ENCODE data around the gene PRKAR1B.

Gene PRKAR1B

DNA sequence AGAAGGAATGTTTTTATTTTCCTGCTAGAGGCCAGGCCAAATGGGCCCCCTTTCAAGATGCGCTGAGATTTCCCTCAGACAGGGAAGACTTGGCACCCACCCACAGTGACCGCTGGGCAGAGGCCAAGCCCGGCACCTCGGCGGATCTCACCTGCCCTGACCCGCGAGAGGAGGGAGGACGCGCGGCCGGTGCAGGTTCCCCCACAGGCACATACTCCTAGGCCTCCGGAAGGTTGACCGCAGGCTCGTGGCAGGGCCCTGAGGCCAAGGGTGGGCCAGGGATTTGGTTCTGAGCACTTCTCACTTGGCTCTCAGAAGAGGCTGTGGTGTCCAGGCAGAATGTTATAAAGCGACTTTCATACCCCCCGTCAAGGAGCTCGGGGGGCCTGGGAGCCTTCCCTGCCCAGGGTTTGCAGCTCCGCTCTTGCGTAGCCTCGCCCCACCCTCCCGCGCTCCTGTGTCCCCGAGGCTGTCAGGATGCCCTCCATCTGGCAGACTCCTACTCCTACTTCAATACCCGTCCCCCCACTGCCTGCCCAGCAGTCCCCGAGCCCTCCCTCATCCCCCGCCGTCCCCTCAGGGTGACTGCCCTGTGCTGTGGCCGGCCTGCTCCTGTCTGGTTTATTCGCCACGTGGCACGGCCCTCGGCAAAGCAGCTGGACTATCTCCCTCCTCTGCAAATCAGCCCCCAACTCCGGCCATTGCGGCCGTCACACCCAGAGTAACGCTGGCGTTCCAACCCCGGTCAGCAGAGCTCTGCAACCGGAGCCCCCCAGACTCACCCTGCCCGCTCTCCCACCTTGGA, 156.9 kb downstream of the PRKAR1B start:
- no peak for DNase-seq (ENCODE audit: low read depth)

DNA sequence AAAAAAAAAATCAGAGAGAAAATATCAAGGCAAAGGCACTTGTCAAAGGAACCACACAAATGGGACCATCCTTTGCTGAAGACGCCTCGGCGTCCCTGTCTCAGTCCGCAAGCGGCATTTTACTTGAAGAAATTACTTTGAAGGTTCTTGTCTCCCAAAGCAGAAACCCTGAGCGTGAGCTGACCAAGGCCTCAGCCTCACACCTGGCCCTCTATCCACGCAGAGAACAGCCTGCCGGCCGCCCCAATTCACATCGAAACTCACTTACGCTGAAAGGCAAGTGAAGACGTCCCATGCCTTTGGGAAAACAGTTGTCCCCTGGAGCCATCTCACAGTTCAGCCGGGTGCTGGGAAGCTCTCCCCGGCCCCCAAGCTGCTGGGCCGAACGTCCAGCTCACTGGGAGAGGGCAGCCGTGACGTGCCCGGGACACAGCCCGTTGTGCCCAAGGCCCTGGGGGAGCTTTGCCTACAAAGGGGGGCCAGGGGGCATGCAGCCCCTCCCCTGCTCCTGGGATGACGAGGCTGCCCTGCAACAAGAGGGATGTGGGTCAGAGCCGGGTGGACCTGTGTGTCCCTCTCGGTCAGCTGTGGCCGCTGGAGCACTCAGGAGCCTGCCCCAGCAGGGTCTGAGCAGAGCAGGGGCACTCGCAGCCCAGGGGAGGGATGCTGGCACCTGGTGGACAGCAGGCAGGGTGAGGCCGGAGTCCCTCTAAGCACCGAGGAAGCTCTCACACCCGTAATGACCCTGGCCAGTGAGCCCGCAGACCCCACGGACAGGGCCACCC, 157.8 kb downstream of the PRKAR1B start:
- DNase-seq (ENCODE audit: low read depth): no peak

DNA sequence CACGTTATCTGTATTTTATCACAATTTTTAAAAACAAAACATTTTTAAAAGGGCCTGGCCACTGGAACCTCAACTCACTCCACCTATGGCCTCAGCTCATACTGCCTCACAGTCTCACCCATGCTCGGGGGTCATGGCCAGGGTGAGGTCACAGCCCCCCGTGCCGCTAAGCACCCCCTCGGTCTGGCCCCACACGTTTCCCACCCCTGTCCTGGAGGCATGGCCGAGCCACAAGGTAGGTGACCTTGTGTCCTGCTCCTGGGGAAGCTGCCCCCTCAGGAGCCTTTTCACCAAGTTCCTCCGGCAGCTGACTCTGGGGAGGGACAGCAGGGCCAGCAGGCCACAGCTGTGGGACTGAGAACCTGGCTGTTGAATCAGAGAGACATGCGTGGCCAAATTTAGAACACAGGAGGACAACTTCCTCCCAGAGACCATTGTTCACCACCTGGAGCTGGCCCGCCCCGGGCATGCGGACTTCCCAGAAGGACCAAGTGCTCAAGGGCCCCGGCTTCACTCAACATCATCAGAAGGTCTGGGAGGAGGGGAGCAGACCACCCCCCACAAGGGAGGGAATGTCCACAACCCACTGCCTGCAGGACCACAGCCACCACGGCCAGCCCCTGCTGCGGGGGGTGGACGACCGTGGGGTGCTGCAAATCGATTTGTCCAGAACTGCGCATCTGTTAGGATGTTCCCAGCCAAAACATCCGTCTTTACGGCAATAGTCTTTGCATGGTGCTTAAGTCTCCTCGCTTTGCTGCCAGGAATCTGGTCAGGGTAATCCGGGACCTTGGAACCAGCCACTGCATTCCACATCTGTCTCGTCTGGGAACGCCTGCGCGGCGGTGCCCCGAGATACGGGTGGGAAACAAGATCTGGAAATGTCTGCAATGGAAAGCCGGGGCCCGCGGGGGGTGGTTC, 158.8 kb downstream of the PRKAR1B start:
- DNase-seq (ENCODE audit: low read depth): no peak

DNA sequence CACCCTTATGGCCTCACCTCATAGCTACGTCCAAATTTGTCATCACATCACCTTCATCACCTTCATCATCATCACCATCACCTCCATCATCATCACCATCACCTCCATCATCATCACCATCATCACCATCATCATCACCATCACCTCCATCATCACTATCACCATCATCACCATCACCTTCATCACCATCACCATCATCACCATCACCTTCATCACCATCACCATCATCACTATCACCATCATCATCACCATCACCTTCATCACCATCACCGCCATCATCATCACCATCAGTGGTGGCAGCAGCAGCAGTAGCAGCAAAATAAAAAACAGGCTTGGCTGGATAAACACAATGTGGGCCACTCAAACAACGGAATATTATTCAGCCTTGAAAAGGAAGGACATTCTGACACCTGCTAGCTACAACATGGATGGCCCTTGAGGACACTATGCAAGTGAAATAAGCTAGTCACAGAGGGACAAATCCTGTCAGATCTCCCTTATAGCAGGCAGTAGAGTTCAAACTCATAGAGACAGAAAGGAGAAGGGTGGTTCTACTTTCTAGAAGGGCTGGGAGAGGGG, 159.7 kb downstream of the PRKAR1B start:
- DNase-seq (ENCODE audit: low read depth): no peak

DNA sequence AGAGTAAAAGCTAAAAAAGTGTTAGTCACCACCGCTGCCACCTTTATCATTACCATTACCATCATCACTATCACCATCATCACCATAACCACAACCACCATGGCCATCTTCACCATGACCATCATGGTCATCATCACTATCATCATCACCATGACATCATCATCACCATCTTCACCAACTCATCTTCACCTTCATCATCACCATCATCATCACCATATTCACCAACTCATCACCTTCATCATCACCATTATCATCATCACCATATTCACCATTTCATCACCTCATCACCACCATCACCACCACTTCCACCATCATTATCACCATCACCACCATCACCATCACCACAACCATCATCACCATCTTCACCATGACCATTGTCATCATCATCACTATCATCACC, 161.0 kb downstream of the PRKAR1B start:
- no peak for DNase-seq (ENCODE audit: low read depth)

DNA sequence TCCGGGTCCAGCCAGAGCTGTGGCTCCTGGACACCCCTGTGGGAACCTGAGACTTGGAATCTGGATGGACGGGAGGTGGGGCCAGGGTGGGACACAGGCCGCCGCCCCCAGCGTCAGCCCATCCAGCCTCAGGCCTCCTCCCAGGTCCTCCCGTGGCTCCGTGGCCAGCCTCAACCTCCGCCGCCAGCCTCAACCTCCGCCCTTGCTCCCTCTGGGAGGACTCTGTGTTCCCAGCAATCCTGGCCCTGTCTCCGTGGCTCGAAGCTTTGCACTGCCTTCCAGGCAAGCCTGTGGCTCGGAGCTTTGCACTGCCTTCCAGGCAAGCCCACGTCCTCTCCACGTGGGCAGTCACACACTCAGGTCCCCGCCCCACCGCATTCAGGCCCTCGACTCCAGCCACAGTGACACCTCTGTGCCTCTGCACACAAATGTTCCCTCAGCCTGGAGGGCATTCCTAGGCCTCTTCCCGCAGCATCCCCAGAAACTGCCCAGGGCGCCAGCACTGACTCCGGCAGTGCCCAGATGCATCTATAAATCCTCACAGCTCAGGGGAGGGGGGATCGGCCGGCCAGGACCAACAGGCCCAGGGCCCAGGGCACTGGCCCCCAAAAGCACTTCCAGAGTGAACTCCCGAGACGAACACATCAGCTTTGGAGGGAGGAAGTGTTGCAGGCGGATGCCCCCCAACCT, 162.8 kb downstream of the PRKAR1B start:
- DNase-seq (ENCODE audit: low read depth): no peak

DNA sequence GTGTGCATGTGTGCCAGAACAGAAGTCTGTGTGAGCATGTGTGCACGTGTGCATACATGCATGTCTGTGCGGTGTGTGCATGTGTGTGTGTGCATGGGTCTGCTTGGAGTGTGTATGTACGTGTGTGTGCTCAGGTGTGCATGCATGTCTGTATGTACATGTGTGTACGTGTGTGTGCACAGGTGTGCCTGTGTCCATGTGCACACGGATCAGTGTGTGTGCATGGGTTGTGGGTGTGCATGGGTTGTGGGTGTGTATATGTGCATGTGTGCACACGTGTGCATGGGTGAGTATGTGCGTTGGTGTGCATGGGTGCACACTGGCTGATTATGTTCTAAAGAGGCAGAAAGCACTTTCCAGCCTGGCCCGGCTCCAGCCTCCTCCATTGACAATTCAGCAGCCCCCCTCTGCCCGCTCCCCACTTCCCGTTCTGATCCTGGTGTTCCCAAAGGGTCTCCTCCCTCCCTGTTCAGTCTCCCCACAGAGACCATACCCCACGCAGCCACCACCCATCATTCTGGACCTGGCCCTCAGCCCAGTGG, 163.4 kb downstream of the PRKAR1B start:
- DNase-seq (ENCODE audit: low read depth): no peak

DNA sequence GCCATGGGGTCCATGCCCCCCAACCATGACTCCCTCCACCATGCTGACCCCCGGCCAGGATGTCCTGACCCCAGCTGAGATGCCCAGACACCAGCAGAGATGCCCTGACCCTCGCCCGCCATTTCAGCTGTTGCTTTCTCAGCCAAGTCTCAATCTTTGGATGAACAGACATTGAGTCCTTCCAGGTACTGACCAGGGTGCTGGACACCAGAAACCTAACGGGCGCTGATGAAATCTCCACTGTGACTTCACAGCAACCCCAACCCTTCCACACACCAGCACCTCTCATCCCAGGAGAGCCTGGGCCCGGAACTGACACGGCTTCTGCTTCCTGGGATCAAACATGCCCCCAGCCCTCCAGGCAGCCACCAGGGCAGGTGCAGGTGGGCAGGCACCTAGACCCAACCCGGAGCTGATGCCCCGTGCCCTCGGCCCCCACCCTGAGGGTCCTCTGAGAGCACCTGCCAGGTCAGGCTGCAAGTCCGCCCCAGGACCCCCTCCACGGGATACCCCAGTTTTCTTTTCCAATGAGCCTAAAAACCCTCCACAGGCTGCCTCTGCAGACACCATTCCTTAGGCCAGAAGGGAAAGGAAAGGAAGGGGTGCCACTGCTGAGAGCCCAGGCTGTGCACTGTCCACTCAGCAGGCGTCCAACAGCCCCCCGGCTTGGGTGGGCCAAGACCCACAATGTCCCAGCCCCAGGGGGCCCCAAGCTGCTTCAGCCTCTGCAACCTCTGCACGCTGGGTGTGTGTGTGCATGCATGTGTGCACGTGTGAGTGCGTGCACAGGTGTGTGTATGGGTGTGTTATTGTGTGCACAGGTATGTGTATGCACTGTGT, 164.1 kb downstream of the PRKAR1B start:
- no peak for DNase-seq (ENCODE audit: low read depth)

DNA sequence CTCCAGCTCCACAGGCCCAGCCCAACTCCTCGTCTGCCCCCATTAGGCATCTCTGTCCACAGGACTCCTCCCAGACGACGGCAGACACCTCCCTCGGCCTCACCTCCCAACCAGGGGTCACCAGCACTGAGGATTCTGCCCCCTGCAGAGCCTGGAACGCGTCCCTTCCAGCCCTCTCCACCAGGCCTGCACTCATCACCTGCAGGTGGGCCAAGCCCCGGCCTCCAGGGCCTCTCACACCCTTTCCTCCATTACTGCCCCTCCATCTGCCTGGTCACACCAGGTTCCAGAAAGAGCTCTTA, 164.8 kb downstream of the PRKAR1B start:
- DNase-seq (ENCODE audit: low read depth): no peak

DNA sequence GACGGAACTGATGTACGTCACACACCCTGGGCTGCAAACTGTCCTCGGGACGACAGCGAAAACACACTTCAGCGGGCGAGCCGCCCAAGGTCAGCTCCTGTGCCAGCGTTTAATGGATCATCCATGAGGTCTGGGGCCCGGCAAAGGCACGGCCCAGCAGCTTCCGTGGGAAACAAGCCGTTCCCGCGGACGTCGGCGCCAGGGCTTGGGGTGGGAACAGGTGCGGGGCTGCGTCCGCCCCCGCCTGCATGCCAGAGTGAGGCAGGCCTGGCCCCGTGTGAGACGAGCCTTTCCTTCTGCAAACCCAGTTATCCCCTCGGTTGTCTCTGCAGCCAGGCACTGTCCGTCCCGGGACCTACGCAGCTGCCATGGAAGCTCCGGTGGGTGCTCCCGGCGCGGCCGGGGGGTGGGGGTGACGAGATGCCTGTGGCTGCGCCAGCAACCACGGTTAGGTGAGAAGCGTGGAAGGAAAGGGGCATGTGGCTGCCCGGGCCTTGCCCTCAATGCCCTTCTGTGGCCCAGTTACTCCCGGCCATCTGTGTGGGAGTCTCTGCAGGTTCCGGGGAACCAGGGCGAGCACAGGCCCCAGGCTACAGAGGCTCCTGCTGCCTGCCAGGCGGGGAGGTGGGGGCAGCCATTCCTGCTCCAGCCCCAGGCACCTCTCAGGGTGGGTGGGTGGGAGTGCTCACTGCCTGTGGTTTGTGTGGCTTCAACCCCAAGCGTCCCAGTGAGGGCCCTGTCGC, 165.3 kb downstream of the PRKAR1B start:
- DNase-seq (ENCODE audit: low read depth): no peak

DNA sequence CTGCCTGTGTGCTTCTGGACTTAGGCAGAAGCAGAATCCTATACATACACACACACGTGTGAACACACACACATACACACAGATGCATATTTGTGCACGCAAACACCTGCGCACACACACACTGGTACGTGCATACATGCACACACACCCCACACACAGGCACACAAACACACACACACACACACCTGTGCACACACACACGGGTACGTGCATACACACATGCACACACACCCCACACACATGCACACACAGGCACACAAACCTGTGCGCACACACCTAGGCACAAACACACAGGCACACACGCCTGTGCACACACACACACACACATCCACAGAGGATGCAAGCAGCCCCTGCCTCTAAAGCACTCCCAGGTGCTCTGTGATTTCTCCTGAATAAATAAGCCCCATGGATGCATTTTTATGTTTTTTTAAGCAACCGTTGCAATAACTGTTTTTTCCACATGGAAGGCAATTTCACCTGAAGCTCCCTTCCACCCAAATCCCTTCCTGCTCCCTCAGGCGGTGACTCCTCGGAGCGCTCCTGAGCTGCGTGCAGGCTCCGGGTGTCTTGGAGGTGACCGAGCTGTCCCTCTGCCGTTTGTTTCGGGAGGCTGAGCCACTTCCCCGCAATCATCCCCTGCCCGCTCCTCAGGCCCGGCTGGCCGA, 166.0 kb downstream of the PRKAR1B start:
- no peak for DNase-seq (ENCODE audit: low read depth)

DNA sequence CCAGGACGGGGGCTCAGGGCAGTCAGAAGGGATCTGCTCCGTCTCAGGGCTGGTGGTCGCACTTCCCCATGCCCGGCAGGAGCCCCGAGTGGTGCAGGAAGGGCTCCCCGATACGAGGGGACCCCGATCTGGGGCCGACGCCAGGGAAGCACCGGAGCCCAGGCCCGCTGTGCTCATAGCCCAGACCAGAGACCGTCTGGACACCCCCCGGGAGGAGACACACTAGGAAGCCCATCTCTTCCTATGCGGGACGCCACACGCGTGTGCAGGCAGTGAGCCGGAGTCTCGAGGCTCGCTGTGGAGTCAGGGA, 167.7 kb downstream of the PRKAR1B start:
- no peak for DNase-seq (ENCODE audit: low read depth)

DNA sequence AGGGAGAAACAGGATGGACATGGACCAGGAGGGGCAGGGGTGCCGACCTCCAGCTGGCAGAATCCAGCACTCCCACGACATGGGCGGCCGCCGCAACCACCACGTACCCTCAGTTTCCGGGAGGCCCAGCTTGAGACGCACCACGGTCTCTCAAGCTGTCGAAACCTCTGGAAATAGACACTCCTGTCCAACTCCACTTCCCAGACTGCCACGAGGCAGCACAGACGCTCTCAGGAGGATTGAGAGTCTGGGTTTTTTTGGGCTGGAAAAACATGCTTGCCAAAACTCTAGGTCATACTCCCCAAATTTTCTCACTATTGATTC, 169.6 kb downstream of the PRKAR1B start:
- no peak for DNase-seq (ENCODE audit: low read depth)

DNA sequence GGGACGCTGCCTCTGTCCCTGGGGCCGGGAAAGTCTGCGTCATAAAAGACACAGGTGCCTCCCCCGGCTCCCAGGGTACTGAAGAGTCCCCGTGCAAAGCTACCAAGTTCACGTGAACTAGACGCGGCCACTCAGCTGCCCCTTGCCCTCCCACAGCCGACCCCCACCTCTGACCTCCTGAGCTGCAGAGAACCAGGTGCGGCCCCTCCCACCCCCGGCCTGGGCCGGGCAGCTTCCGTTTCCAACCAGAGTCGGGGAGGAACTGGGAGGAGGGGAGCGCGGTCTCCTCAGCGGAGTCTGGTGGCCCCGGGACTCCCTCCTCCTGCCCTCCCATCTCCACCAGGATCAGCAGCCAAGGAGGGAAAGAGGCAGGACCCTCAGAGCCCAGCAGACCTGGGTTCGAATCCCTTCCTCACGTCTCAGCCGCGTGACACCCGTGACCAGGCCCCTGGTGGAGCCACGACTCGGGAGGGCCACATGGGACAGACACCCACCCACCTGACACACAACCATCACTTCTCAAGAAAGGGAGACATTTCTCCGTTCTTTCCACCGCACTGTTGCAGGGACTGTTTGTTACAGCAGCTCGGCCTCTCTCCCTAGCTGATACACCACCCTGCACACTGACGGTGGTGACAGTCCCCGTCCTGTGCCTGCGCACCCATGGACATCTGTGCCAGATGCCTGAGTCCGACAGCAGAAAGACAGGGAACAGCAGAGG, 170.1 kb downstream of the PRKAR1B start:
- DNase-seq (ENCODE audit: low read depth): no peak

DNA sequence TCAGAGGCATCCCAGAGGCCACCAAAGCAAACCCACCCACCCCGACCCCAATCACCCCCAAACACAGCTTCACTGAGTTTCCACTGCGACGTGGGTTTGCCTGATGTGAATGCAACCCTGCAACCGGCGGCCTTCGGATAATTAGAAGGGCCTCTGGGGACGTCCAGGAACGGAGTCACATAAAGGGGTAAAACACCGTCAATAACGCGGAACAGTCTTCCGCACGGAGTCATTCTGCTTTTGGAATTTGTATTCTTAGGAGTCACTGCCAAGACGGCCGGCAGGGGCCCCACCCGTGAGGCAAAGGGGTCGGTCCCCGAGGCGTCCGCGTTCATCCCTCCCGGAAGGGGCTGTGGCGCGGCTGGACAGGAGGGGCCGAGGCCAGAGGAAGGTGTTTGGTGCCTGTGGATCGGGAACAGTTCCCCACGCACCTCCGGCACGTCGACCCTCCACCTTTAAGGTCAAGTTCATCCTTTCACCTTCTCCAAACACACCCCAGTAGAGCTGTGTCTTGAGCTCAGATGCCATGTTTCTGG, 170.7 kb downstream of the PRKAR1B start:
- no peak for DNase-seq (ENCODE audit: low read depth)

DNA sequence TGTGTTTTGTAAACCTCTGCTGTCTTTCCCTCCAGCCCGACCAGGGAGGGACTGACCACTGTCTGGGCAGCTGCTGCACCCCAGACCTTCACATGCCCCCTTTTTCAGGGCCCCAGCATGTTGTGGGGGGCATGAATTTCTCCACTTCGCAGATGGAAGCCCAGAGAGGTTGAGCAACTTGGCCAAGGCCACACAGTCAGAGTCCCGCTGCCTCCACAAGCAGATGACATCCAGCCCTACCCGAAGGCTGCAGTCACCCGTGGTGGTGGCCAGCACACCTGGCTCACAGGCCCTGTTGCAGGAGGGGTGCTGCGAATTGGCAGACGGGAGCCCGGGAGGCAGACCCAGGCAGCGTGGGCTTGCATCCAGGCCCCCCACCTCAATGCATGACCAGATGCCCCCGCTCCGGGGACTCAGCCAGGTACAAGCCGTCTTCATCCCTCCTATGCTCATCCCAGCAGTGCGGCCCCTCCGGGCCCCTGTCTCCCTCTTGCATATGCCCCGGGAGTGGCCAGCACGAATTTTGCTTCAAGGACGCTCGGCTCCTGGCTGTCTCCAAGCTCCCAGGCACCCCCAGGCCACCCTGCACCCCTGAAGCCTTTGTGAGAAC, 171.4 kb downstream of the PRKAR1B start:
- no peak for DNase-seq (ENCODE audit: low read depth)

DNA sequence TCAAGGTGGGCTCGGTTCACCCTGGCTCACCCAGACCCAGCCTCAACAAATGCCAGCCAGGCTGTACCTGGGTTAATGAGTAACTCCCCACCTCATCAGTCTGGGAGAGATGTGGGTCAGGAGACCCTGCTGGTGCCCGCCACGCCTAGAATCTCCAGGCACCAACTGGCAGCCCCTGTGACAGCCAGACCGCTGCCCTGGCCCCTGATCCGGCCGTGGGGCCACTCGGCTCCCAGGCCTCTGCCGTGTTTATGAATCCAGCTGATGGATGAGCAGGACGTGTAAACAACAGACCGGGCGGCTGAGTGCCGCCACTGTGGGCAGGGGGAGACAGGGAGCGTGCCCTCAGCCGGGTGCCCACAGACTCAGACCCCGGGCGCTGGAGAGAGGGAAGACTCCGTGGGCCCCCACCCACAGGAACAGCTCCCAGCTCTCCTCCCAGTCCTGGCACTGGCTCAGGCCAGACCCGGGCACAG, 173.4 kb downstream of the PRKAR1B start:
- no peak for DNase-seq (ENCODE audit: low read depth)

All from activated T-helper 1 cell treated with Interleukin-2 at 50 U/mL for 16 hours (primary cell).